NT2/D1 (cell line): Measurements from ENCODE around the gene SIAH3.

Experiments
- YY1 ChIP-seq: IDR thresholded peaks from 2 replicates; pipeline ENCODE4 v1.6.1; 2011; ENCODE audit not compliant: insufficient read length, insufficient read depth
- ZNF274 ChIP-seq: IDR thresholded peaks from 2 replicates; pipeline ENCODE4 v1.6.1; 2011; ENCODE audit warnings: mild to moderate bottlenecking, low read depth, low read length

- TF ChIP-seq YY1 (no peak), ZNF274 (no peak)
These were observed 33.7 kb downstream of the SIAH3 start for GRCh38 chr13:45817833-45818232.
